C4-2B (cell line): ENCODE results near the gene UBE2QL1.

Source experiments
- H3K27ac ChIP-seq: fragments of 450-650 bp; 2 replicates; pipeline ENCODE4 v1.5.1; 2017
- CTCF ChIP-seq: fragments of 450-650 bp; conservative IDR thresholded peaks from 2 replicates; pipeline ENCODE4 v1.5.1; 2017; ENCODE audit warnings: mild to moderate bottlenecking
- ZFX ChIP-seq: fragments of 450-650 bp; IDR thresholded peaks from 2 replicates; pipeline ENCODE4 v1.6.1; 2017

Gene UBE2QL1

GRCh38 chr5:6418679-6419276 lies 29.9 kb upstream of the UBE2QL1 start:
- no peak overlapping the region for H3K27ac ChIP-seq
- TF ChIP-seq CTCF (no peak), ZFX (no peak)

GRCh38 chr5:6419340-6419852 lies 29.3 kb upstream of the UBE2QL1 start:
- no peak overlapping the region for H3K27ac ChIP-seq
- TF ChIP-seq ZFX (no peak), CTCF (no peak)

GRCh38 chr5:6423327-6424109 lies 25.1 kb upstream of the UBE2QL1 start:
- no peak overlapping the region for H3K27ac ChIP-seq
- TF ChIP-seq ZFX, result no peak
- no peak for TF ChIP-seq CTCF

GRCh38 chr5:6424110-6424659 lies 24.5 kb upstream of the UBE2QL1 start:
- H3K27ac ChIP-seq, result no peak overlapping the region
- TF ChIP-seq CTCF (no peak), ZFX (no peak)

- no peak overlapping the region for H3K27ac ChIP-seq
- TF ChIP-seq ZFX (no peak), CTCF (no peak)
These were observed 24.0 kb upstream of the UBE2QL1 start for GRCh38 chr5:6424700-6425099.

DNA sequence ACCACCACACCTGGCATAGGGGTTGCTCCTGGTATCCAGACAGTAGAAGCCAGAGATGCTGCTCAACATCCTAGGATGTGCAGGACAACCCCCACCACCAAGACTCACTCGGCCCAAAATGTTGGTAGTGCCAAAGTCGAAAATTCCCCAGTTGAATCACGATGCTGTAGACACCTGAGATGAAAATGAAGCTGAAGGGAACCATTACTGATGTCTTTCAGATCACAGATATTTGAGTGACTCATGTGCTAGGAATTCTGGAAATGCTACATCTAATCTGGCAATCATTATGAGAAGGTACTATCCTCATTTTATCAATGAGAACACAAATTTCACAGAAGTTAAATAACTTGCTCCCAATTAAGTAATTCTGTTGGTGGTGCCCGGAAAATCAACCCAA lies 21.0 kb upstream of the UBE2QL1 start:
- H3K27ac ChIP-seq, result no peak overlapping the region
- no peak for TF ChIP-seq CTCF
- no peak for TF ChIP-seq ZFX

GRCh38 chr5:6430418-6431028 lies 18.1 kb upstream of the UBE2QL1 start:
- TF ChIP-seq ZFX (no peak), CTCF (no peak)
- no peak overlapping the region for H3K27ac ChIP-seq
